Amniotic epithelial cell (primary cell): ENCODE results near the gene MPPED1.

Experiments used
- DNase-seq: peaks from one replicate; pipeline ENCODE4 v3.0.0-alpha.2; 2010; ENCODE audit warnings: low read depth

MPPED1 gene

DNA sequence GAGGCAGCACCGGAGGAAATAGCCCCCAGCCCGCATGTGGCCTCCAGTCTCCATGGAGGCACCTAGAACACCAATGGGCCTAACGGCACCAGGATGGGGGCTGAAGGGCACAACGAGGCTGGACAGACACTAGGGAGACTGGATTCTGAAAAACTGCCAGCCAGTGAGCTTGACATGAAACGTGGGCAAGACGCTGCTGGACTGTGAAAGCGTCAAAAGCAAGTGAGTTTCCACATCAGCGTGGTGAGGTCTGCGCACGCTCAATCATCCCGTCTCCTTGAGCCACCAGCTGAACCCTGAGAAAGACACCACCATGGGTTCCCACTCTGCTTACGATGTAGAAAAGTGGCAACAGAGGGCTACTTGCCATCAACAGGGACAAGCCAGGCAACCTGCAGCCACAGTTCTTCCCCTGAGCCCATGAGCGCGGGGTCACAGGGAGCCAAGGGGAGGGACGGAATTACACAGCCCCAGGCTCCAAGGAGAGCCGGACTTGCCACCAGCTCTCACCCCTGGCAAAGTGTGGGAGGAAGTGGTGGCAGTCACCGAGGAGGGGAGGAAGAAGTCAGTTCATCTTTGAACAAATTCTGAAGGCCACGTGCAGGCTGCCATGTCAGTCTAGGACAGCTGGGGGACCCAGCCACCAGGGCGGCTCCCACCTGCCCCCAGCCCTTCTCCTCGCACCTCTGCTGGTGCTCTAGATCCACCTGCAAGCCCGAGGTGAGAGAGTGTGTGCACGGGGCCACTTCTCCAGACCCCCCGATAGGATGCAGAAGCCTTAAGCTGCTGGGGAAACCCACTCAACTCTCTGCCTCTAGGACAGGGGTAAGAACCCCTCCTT lies 131.1 kb downstream of the MPPED1 start:
- DNase-seq, result no peak

DNA sequence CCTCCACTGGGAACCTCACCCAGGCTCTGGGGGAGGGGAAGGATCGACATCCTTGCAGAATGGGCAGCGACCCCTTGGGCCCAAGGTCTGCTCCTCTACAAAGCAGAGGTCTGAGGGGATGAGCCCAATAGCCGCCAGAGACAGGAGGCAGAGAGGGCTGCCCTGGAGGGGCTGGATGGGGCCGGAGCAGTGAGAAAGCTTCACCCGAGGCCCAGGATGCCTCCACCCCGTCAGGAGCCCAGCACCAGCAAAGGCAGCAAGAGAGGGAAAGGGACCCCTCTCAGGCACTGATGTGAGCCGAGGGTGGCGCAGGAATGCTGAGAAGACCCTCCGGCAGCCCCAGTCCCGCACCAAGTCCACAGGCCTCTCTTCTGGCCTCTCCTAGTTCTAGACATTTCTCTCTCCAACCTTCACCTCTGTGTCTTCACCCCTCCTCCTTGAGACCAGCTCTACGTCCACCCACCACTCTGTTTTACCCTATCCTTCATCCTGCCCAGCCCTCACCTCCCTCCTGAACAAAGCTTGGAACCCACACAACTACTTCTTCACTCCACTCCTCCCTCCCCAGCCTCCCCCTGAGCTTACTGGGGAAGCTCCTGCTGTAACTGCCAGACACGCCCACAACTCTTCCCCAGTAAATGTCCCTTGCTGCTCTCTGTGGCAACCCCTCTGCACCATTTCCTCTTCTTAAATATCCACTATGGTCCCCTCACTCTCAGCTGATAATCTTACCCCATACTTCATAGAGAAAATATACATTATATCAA lies 131.9 kb downstream of the MPPED1 start:
- no peak for DNase-seq

DNA sequence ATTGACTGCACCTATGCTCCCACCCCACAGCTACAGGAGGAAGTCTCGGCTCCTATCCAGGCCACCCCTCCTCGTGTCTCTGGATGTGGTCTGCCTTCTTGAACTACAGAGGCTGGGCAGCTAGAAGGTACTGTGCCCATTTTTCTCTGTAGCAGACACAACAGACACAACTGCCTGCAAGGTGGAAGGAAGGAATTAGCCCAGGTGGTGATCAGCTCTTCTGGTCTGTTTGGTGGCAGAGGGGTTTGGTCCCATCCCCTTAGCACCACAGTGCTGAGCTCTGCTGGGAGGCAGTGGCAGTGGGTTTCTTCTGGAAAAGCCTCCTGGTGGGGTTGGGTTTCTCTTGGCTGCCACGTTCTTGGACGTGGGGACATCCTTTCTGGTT lies 132.5 kb downstream of the MPPED1 start:
- no peak for DNase-seq

DNA sequence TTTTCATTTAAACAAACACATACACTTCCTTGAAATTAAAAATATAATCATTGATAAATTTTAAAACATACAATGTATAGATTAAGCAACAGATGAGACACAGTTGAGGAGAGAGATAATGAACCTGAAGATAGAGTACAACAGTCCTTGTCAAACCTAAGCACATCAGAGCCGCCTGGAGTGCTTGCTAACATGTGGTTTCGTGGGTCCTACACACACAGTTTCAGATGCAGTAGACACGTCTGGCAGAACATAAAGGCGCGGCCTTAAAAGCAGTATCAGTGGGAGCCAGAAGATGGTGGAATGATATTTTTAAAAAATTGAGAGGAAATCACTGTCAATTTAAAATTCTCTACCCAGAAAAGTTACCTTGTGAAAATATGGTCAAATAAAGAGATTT lies 134.4 kb downstream of the MPPED1 start:
- DNase-seq, result no peak

DNA sequence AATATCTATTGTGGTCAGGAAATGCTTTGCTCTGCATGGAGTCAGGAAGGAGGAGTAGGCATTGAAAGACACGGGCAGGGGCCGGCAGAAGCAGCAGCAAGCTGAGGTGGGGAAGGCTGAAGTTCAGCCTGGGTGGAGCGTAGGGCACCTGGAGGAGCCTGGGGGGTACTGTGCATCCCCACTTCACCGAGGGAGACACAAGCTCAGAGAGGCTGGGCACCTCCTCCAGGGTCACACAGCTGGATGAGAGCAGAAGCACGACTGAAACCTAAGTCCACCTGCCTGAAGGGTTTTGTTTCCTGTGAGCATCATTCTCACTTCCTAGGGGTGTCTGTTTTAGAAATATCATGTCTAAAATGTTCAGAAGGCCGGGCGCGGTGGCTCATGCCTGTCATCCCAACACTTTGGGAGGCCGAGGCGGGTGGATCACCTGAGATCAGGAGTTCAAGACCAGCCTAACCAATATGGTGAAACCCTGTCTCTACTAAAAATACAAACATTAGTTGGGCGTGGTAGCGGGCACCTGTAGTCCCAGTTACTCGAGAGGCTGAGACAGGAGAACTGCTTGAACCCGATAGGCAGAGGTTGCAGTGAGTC lies 138.3 kb downstream of the MPPED1 start:
- DNase-seq, result no peak

DNA sequence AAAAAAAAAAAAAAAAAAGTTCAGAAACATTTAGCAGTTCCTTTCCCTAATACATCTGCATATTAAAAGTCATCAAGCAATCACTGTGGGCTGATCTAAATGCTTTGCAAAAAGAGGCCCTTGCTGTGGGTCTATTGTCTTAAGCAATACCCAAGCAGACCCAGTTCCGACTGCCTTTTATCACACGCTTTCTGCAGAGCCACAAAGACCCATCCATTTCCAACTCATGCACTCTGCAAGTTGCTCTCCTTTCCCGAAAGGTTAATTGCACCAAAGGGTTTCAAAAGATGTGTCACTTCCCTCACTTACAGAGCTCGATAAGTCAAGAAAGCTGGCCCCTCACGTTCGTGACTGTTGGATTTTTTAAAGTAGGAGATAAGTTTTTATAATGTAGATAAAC lies 138.9 kb downstream of the MPPED1 start:
- no peak for DNase-seq

DNA sequence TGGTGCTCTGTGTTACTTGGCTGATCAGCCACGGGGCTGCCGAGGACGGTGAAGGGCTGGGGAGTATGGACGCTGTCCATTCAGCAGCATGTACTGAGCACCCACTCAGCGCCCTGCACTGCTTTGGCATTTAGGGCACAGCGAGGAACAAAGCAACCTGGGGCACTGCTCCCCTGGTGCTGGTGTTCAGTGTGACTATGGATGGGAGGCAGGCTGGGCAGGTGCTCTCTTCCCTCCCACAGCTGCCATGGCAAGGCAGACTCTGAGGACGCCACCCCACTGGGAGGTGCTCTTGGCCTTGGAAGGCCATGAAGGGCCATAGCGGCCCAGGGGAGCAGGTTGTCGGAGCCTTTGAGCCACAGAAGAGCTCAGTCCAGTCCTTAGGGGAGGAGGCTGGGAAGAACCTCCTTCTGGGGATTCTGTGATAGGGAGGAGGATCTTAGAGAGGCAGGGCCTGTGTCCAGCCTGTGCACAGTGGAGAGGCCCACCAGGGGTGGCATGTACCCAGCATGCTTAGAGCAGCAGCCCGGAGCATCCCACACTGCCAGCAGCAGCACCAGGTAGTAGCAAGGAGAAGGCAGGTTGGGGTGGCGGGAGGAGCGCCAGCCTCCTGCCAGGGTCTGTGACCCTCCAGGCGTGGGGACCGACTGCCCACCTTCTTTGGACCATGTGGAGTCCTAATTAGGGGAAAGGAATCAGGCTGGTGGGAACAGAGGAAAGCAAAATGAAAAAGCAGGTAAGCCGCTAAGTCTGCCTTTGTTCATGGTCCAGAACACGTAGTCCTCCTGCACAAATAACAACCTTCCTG lies 141.8 kb downstream of the MPPED1 start:
- DNase-seq, result no peak

DNA sequence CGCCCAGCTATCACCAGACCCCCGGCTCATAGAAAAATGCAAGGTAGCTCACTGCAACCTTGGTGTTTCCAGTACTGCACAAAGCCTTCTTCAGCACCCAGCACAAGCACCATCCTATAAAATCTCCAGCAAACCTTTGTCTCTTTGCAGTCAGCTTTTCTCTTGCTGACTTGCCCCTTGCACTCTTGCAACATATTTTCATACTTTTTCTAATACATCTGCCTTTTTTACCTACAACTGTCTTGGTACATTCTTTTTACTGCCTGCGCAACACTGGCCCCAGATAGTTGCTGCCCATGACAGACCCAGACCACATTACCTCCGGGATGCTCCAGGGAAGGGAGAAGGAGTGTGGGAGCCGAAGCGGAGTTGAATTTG lies 142.4 kb downstream of the MPPED1 start:
- no peak for DNase-seq

DNA sequence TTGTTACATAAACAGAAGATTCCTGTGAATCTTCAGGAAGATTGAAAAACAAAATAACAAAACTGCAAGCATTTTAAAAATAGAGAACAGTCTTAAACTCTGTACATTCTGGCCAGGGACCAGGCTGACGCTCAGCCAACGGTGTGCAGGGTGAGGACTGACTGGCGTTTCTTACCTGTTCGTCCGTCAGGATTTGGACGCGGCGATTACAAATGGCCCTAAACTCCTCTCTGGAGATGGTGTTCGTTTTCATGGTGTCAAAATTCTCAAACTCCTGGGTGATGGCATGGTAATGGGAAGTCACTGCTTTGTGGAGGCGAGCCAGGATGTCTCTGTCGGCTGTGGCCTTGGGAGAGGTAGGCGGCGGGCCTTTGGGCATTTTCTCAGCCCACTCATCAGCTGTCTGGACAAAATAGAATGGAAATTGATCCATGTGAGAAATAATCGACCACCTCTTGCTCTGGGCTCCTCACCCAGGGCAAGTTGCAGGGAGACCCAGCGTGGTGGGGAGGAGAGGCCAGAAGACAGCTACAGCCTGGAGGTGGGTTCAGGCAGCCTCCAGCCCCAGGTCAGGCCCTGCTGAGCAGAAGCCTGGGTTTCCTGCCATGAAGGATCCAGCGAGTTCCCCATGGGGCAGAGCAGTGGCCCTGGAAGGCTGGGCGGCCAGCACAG lies 143.0 kb downstream of the MPPED1 start:
- DNase-seq, result no peak

DNA sequence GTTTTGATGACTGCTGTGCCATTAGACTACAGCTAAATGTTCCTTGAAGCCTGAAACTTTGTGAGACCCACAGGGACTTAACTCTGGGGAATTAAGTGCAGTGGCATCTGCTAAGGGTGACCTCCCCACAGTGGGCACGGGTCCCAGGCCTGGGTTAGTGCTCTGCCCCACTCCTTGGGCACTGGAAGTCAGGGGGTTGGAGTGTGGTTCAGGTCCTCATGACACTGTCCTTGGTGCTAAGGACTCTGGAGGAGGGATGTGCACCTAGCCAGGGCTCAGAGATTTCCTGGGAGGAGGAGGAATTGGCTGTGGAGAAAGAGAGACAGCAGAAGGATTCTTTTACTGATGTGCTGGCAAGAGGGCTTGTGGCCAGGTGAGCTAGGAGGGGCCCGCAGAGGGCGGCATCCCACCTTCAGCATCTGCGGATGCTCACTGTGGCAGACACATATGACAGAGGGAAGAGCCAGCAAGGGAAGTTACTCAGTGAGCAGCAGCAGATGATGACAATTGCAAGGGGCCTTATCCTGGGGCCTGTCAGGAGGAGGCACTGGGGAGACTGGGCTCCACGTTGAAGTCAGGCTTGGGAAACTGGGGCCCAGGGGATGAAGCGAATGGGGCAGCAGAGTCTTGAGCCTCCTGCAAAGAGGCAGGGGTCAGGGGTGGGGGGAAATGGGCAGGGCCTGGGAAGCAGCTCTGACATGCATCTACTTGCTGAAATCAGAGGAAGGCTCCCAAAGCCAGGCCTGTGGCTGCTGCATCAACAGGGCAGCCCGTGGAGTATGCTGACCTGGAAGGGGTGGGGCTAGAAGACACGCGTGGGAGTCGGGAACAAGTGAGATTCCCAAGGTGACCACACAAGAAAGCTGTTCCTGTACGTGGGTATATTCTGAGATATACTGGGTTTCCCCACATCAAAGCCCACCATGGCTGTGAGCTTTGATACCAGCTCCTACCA lies 144.0 kb downstream of the MPPED1 start:
- no peak for DNase-seq
